Activated CD4-positive, alpha-beta T cell treated with anti-CD3 and anti-CD28 coated beads, Interleukin-2, Interleukin-4, amounts not matched to agents 100 ng/mL and 50 ng/mL, durations not matched to agents 16 hours and 8 hours (primary cell): ENCODE measurements around the gene CLMN.

Experiments used
- DNase-seq: peaks from one replicate; pipeline ENCODE4 v3.0.0-alpha.2; 2020; ENCODE audit warnings: low spot score

The CLMN gene

GRCh38 chr14:95301527-95302187 is 18.1 kb downstream of the CLMN start:
- no peak for DNase-seq

GRCh38 chr14:95300697-95301526 is 18.8 kb downstream of the CLMN start:
- DNase-seq: no peak

- DNase-seq: no peak
Measured at GRCh38 chr14:95300002-95300696, 19.6 kb downstream of the CLMN start.

- no peak for DNase-seq
Measured at GRCh38 chr14:95299271-95299670, 20.4 kb downstream of the CLMN start.

GRCh38 chr14:95297832-95298231 is 21.9 kb downstream of the CLMN start:
- DNase-seq: no peak

- DNase-seq: no peak
Measured at GRCh38 chr14:95296966-95297365, 22.7 kb downstream of the CLMN start.

GRCh38 chr14:95295600-95296376 is 23.9 kb downstream of the CLMN start:
- DNase-seq: no peak

- no peak for DNase-seq
Measured at GRCh38 chr14:95294834-95295599, 24.7 kb downstream of the CLMN start.

GRCh38 chr14:95294320-95294719 is 25.4 kb downstream of the CLMN start:
- no peak for DNase-seq

GRCh38 chr14:95293449-95293848 is 26.3 kb downstream of the CLMN start:
- no peak for DNase-seq

- DNase-seq: no peak
Measured at GRCh38 chr14:95292660-95293425, 26.9 kb downstream of the CLMN start.

- DNase-seq: no peak
Measured at GRCh38 chr14:95291859-95292542, 27.7 kb downstream of the CLMN start.

GRCh38 chr14:95290871-95291431 is 28.8 kb downstream of the CLMN start:
- no peak for DNase-seq

GRCh38 chr14:95290021-95290420 is 29.7 kb downstream of the CLMN start:
- no peak for DNase-seq

GRCh38 chr14:95289323-95290010 is 30.2 kb downstream of the CLMN start:
- DNase-seq: no peak

- DNase-seq: no peak
Measured at GRCh38 chr14:95288672-95289322, 30.9 kb downstream of the CLMN start.

- no peak for DNase-seq
Measured at GRCh38 chr14:95287176-95287754, 32.4 kb downstream of the CLMN start.

- no peak for DNase-seq
Measured at GRCh38 chr14:95286645-95287044, 33.1 kb downstream of the CLMN start.
